ENCODE results near the gene HNMT. TPM values are rescaled to one million over a fixed set of nuclear protein-coding genes. Genes with fewer than 3 reads are reported as not detected.

HNMT gene
- total and polyA plus RNA-seq, 2 donors (not counting 1 experiment from before 2014, with no cell fraction given): 0.24 TPM; not detected in 1

GRCh38 chr2:138060301-138060635 lies 96.0 kb downstream of the HNMT start:
- no peaks in the 10 kb centered on the region for H3K36me3 ChIP-seq (replicated peaks in 1 of 2; ENCODE audit: control extremely low read depth in 1 of 2, control insufficient read depth in 1 of 2, extremely low read depth in 1 of 2, insufficient read depth in 2 of 2, low read length in 1 of 2)
- H3K4me2 ChIP-seq (replicated peaks; ENCODE audit: low read depth, low read length, poor library complexity, severe bottlenecking): no peak overlapping the region
- H3K79me2 ChIP-seq (ENCODE audit: control insufficient read depth, insufficient read depth, low read length): no peaks in the 10 kb centered on the region
- 46% methylated on average over 1 of the region's 1 CpG for WGBS (ENCODE audit: insufficient coverage)
- ATAC-seq (ENCODE audit: low read depth) (no peak), DNase-seq (no peak)
- no peak overlapping the region for H2AFZ ChIP-seq (ENCODE audit: insufficient read depth, low read depth, low read length, poor library complexity, severe bottlenecking)
- TF ChIP-seq EZH2 (IDR thresholded peaks at IDR 0.05; ENCODE audit: borderline replicate concordance, insufficient read depth, low read depth, low read length, poor library complexity, severe bottlenecking): no peak
- no peak for TF ChIP-seq CTCF (IDR thresholded peaks at IDR 0.05)
- Mint-ChIP-seq H3K4me1 (no peaks in the 10 kb centered on the region), H3K27me3 (no peaks in the 10 kb centered on the region), H3K27ac (no peak overlapping the region), H3K4me3 (no peak overlapping the region), H3K9me3 (ENCODE audit: insufficient read depth) (no peaks in the 10 kb centered on the region)
- H3K4me3 ChIP-seq (ENCODE audit: control extremely low read depth in 1 of 5, extremely low read depth in 1 of 5, insufficient read depth in 1 of 5, low read depth in 2 of 5, low read length in 4 of 5): no peak overlapping the region
- intact Hi-C loops (cut with micrococcal nuclease): no loop called here
- H3K4me1 ChIP-seq (ENCODE audit: control insufficient read depth in 2 of 2, insufficient read depth in 2 of 2, low read length in 2 of 2): no peaks in the 10 kb centered on the region
- ChIA-PET POLR2A (no interaction called here), CTCF (no interaction called here)
- H3K27me3 ChIP-seq (replicated peaks in 1 of 4; ENCODE audit: control extremely low read depth in 1 of 4, control insufficient read depth in 3 of 4, insufficient read depth in 4 of 4, low read length in 3 of 4): no peaks in the 10 kb centered on the region
- no peak overlapping the region for H3K27ac ChIP-seq (ENCODE audit: low read length in 2 of 2)
- H4K20me1 ChIP-seq (ENCODE audit: control insufficient read depth, insufficient read depth, low read length, poor library complexity, severe bottlenecking): no peaks in the 10 kb centered on the region
- no peaks in the 10 kb centered on the region for H3K9me3 ChIP-seq (ENCODE audit: control extremely low read depth in 1 of 3, control insufficient read depth in 2 of 3, insufficient read depth in 1 of 3, low read length in 2 of 3)
- no peak overlapping the region for H3K9ac ChIP-seq (ENCODE audit: low read length)

- no peak overlapping the region for H3K27ac ChIP-seq (ENCODE audit: low read length in 2 of 2)
- H2AFZ ChIP-seq (ENCODE audit: insufficient read depth, low read depth, low read length, poor library complexity, severe bottlenecking): no peak overlapping the region
- no peaks in the 10 kb centered on the region for H3K27me3 ChIP-seq (replicated peaks in 1 of 4; ENCODE audit: control extremely low read depth in 1 of 4, control insufficient read depth in 3 of 4, insufficient read depth in 4 of 4, low read length in 3 of 4)
- no peak overlapping the region for H3K4me3 ChIP-seq (ENCODE audit: control extremely low read depth in 1 of 5, extremely low read depth in 1 of 5, insufficient read depth in 1 of 5, low read depth in 2 of 5, low read length in 4 of 5)
- H3K4me1 Mint-ChIP-seq: no peaks in the 10 kb centered on the region
- H3K27me3 Mint-ChIP-seq: no peaks in the 10 kb centered on the region
- no peaks in the 10 kb centered on the region for H3K4me1 ChIP-seq (ENCODE audit: control insufficient read depth in 2 of 2, insufficient read depth in 2 of 2, low read length in 2 of 2)
- H3K4me3 Mint-ChIP-seq: no peak overlapping the region
- H3K36me3 ChIP-seq (replicated peaks in 1 of 2; ENCODE audit: control extremely low read depth in 1 of 2, control insufficient read depth in 1 of 2, extremely low read depth in 1 of 2, insufficient read depth in 2 of 2, low read length in 1 of 2): no peaks in the 10 kb centered on the region
- intact Hi-C loops (cut with micrococcal nuclease): no loop called here
- no peak overlapping the region for H3K27ac Mint-ChIP-seq
- no peaks in the 10 kb centered on the region for H4K20me1 ChIP-seq (ENCODE audit: control insufficient read depth, insufficient read depth, low read length, poor library complexity, severe bottlenecking)
- no peaks in the 10 kb centered on the region for H3K9me3 ChIP-seq (ENCODE audit: control extremely low read depth in 1 of 3, control insufficient read depth in 2 of 3, insufficient read depth in 1 of 3, low read length in 2 of 3)
- 100% methylated on average over 1 of the region's 2 CpGs for WGBS (ENCODE audit: insufficient coverage)
- H3K79me2 ChIP-seq (ENCODE audit: control insufficient read depth, insufficient read depth, low read length): no peaks in the 10 kb centered on the region
- no peaks in the 10 kb centered on the region for H3K9me3 Mint-ChIP-seq (ENCODE audit: insufficient read depth)
- ChIA-PET CTCF (no interaction called here), POLR2A (no interaction called here)
- H3K4me2 ChIP-seq (replicated peaks; ENCODE audit: low read depth, low read length, poor library complexity, severe bottlenecking): no peak overlapping the region
- no peak for ATAC-seq (ENCODE audit: low read depth)
- DNase-seq: no peak
- no peak for TF ChIP-seq CTCF (IDR thresholded peaks at IDR 0.05)
- TF ChIP-seq EZH2 (IDR thresholded peaks at IDR 0.05; ENCODE audit: borderline replicate concordance, insufficient read depth, low read depth, low read length, poor library complexity, severe bottlenecking): no peak
- H3K9ac ChIP-seq (ENCODE audit: low read length): no peak overlapping the region
Observed at GRCh38 chr2:138061961-138062360, 97.7 kb downstream of the HNMT start.

All from B cell (primary cell).